K562 (cell line): ENCODE measurements around the gene COL9A3. TPM values are rescaled to one million over a fixed set of nuclear protein-coding genes. Genes with fewer than 3 reads are reported as not detected.

Experiments used
- CLOCK ChIP-seq: fragments of 250-450 bp; sonication (Bioruptor Pico); IDR thresholded peaks from 2 replicates; pipeline ENCODE4 v1.4.0; 2020; ENCODE audit warnings: mild to moderate bottlenecking, moderate library complexity, borderline replicate concordance
- EP300 ChIP-seq: IDR thresholded peaks from 2 replicates; pipeline ENCODE4 v1.6.1; 2012; ENCODE audit warnings: low read length, improper control_type of control experiment
- FOXJ3 ChIP-seq: sonication (generic); formaldehyde crosslinking; IDR thresholded peaks from 2 replicates; pipeline ENCODE4 v1.4.0; 2020; ENCODE audit warnings: mild to moderate bottlenecking, missing genetic modification reagents
- FOXK1 ChIP-seq: sonication (generic); formaldehyde crosslinking; IDR thresholded peaks from 2 replicates; pipeline ENCODE4 v1.8.0; 2022; ENCODE audit warnings: missing genetic modification reagents, mild to moderate bottlenecking, borderline replicate concordance
- HDAC8 ChIP-seq: fragments of 450-650 bp; IDR thresholded peaks from 2 replicates; pipeline ENCODE4 v1.6.1; 2016; ENCODE audit warnings: mild to moderate bottlenecking, missing genetic modification characterization, moderate library complexity, missing compliant biosample characterization
- HNRNPK ChIP-seq: fragments of 200-400 bp; formaldehyde crosslinking; IDR thresholded peaks from one replicate; pipeline ENCODE4 v1.6.1; 2018; ENCODE audit warnings: mild to moderate bottlenecking, low read depth, low read length; ENCODE audit not compliant: poor library complexity, severe bottlenecking
- KAT2B ChIP-seq: IDR thresholded peaks from one replicate; pipeline ENCODE4 v1.6.1; 2012; ENCODE audit warnings: low read depth, mild to moderate bottlenecking, control low read depth, inconsistent platforms, low read length, moderate library complexity
- LEF1 ChIP-seq: fragments of 450-650 bp; IDR thresholded peaks from 2 replicates; pipeline ENCODE4 v1.6.1; 2016; ENCODE audit warnings: mild to moderate bottlenecking
- MCM2 ChIP-seq: fragments of 450-650 bp; IDR thresholded peaks from 2 replicates; pipeline ENCODE4 v1.6.1; 2017; ENCODE audit warnings: low read depth, mild to moderate bottlenecking
- NCOA4 ChIP-seq: fragments of 450-650 bp; IDR thresholded peaks from 2 replicates; pipeline ENCODE4 v1.6.1; 2018; ENCODE audit warnings: mild to moderate bottlenecking; ENCODE audit not compliant: partially characterized antibody
- NFE2L1 ChIP-seq: fragments of 450-650 bp; IDR thresholded peaks from 2 replicates; pipeline ENCODE4 v1.6.1; 2016; ENCODE audit warnings: missing genetic modification characterization, low read depth, mild to moderate bottlenecking, missing compliant biosample characterization, moderate library complexity, borderline replicate concordance
- NONO ChIP-seq, 2 experiments: fragments of 200-400 bp in 1 of 2; fragments of 450-650 bp in 1 of 2; formaldehyde crosslinking in 1 of 2; IDR thresholded peaks; 2 replicates each; pipeline ENCODE4 v1.6.1; 2017; ENCODE audit warnings: low read depth in 2 of 2, mild to moderate bottlenecking in 2 of 2, moderate library complexity in 2 of 2, low read length in 1 of 2
- PML ChIP-seq: IDR thresholded peaks from 2 replicates; pipeline ENCODE4 v1.6.1; 2012; ENCODE audit warnings: low read length, inconsistent platforms
- PPARD ChIP-seq: fragments of 250-450 bp; sonication (Bioruptor Pico); IDR thresholded peaks from 2 replicates; pipeline ENCODE4 v1.8.0; 2022; ENCODE audit warnings: inconsistent platforms, mild to moderate bottlenecking, moderate library complexity
- PYGO2 ChIP-seq: fragments of 450-650 bp; IDR thresholded peaks from 2 replicates; pipeline ENCODE4 v1.6.1; 2016; ENCODE audit warnings: mild to moderate bottlenecking, missing genetic modification characterization, moderate library complexity, missing compliant biosample characterization
- RUNX1 ChIP-seq: sonication (generic); IDR thresholded peaks from 2 replicates; pipeline ENCODE4 v1.6.1; 2016; ENCODE audit warnings: antibody characterized with exemption, low read depth
- SIN3B ChIP-seq: fragments of 450-650 bp; IDR thresholded peaks from 2 replicates; pipeline ENCODE4 v1.6.1; 2017; ENCODE audit warnings: low read depth, mild to moderate bottlenecking, moderate library complexity
- SREBF2 ChIP-seq: sonication (generic); formaldehyde crosslinking; IDR thresholded peaks from 2 replicates; pipeline ENCODE4 v1.4.0; 2020; ENCODE audit warnings: mild to moderate bottlenecking, missing genetic modification reagents
- SRSF3 ChIP-seq: fragments of 200-400 bp; formaldehyde crosslinking; IDR thresholded peaks from 2 replicates; pipeline ENCODE4 v1.6.1; 2016; ENCODE audit warnings: mild to moderate bottlenecking, low read length, moderate library complexity; ENCODE audit not compliant: insufficient read depth
- STAT5B ChIP-seq: fragments of 250-450 bp; sonication (Bioruptor Pico); IDR thresholded peaks from 2 replicates; pipeline ENCODE4 v1.8.0; 2021; ENCODE audit warnings: mild to moderate bottlenecking, inconsistent platforms
- TAF1 ChIP-seq: IDR thresholded peaks from 2 replicates; pipeline ENCODE4 v1.6.1; 2011; ENCODE audit warnings: mild to moderate bottlenecking, low read length, moderate library complexity; ENCODE audit not compliant: insufficient read depth, control insufficient read depth, severe bottlenecking; ENCODE audit errors: extremely low read depth
- TAF7 ChIP-seq: fragments of 450-650 bp; IDR thresholded peaks from 2 replicates; pipeline ENCODE4 v1.6.1; 2016; ENCODE audit warnings: missing genetic modification characterization, missing compliant biosample characterization
- TBL1XR1 ChIP-seq, 2 experiments: IDR thresholded peaks; 2 replicates each; pipeline ENCODE4 v1.6.1; 2012; ENCODE audit warnings: improper control_type of control experiment in 2 of 2, low read length in 2 of 2, mild to moderate bottlenecking in 1 of 2
- TEAD4 ChIP-seq, 2 experiments: sonication (generic) in 1 of 2; formaldehyde crosslinking in 1 of 2; IDR thresholded peaks; 2 replicates each; pipeline versions ENCODE4 v1.6.1 to v1.8.0; 2012 to 2022; ENCODE audit warnings: borderline replicate concordance in 1 of 2, inconsistent platforms in 1 of 2, low read length in 1 of 2, mild to moderate bottlenecking in 1 of 2, missing genetic modification reagents in 1 of 2
- ZBED1 ChIP-seq: IDR thresholded peaks from 2 replicates; pipeline ENCODE4 v1.6.1; 2014
- ZBTB8A ChIP-seq: fragments of 450-650 bp; IDR thresholded peaks from 2 replicates; pipeline ENCODE4 v1.6.1; 2018; ENCODE audit warnings: mild to moderate bottlenecking, moderate library complexity; ENCODE audit not compliant: partially characterized antibody
- ZNF444 ChIP-seq: fragments of 250-450 bp; sonication (Bioruptor Pico); IDR thresholded peaks from 2 replicates; pipeline ENCODE4 v1.4.0; 2020; ENCODE audit warnings: mild to moderate bottlenecking, moderate library complexity
- ZNF830 ChIP-seq: fragments of 250-450 bp; sonication (Bioruptor Pico); IDR thresholded peaks from 2 replicates; pipeline ENCODE4 v1.5.0; 2021; ENCODE audit warnings: mild to moderate bottlenecking
- polyA plus RNA-seq, 8 experiments: library from polyadenylated mRNA; depleted of rRNA in 4 of 8; stranded (reverse) in 5 of 8; unstranded in 3 of 8; fragments of >200 nt; fragmentation: Nextera tagmentation in 2 of 8; fragmentation: Illumina TruSeq in 1 of 8; extraction: Ambion mirVana in 2 of 8; extraction: Trizol in 1 of 8; gene quantifications; 2 replicates each; pipeline versions ENCODE4 v1.2.1 to v1.2.3, GENCODE V29; 2011 to 2014; ENCODE audit warnings: inconsistent platforms in 1 of 8, missing spikeins in 1 of 8
- total RNA-seq, 7 experiments: library from RNA; depleted of rRNA in 6 of 7; stranded (reverse); fragments of >200 nt in 6 of 7; fragmentation: Illumina TruSeq in 2 of 7; extraction: Trizol in 2 of 7; gene quantifications; 2 replicates each; pipeline versions ENCODE4 v1.2.1 to v1.2.3, GENCODE V29; 2011 to 2021; ENCODE audit warnings: low replicate concordance in 1 of 7

COL9A3 gene
- total and polyA plus RNA-seq, 9 of the 15 experiments (the other 6 are each of a cell fraction or from before 2014, with no cell fraction given), result 0.14 to 3.6 (median 0.88) TPM; not detected in 1

GRCh38 chr20:62822788-62823651 lies 6.2 kb downstream of the COL9A3 start (continued):
- no peak for TF ChIP-seq NONO (IDR thresholded peaks at IDR 0.05; ENCODE audit: low read depth in 2 of 2, low read length in 1 of 2)
- no peak for TF ChIP-seq ZNF830
- no peak for TF ChIP-seq HNRNPK
- TF ChIP-seq FOXK1 (CRISPR knock-in tag), result no peak
- TF ChIP-seq HDAC8 (tag), result no peak
- TF ChIP-seq ZBTB8A, result no peak
- TF ChIP-seq CLOCK (CRISPR knock-in tag), result no peak
- no peak for TF ChIP-seq TAF7
- no peak for TF ChIP-seq SIN3B
- no peak for TF ChIP-seq FOXJ3 (CRISPR knock-in tag)
- TF ChIP-seq TAF1, result no peak
- TF ChIP-seq PML, result no peak
- TF ChIP-seq TBL1XR1 (IDR thresholded peaks at IDR 0.05; ENCODE audit: low read length in 2 of 2), result peak in 1 of 2 experiments; percentile 66; a peak in 1 of 4 replicates
- no peak for TF ChIP-seq SREBF2 (CRISPR knock-in tag)
- peak; percentile 61 for TF ChIP-seq EP300
- TF ChIP-seq MCM2, result no peak
- TF ChIP-seq STAT5B (CRISPR knock-in tag), result no peak
- TF ChIP-seq ZNF444, result peak; percentile 86
- no peak for TF ChIP-seq SRSF3
- TF ChIP-seq ZBED1, result no peak
- TF ChIP-seq LEF1, result peak; percentile 63; the same call in 1 of the 2 replicates
- no peak for TF ChIP-seq NFE2L1 (tag)
- no peak for TF ChIP-seq RUNX1
- no peak for TF ChIP-seq TEAD4 (IDR thresholded peaks at IDR 0.05; ENCODE audit: low read length)
- no peak for TF ChIP-seq TEAD4 (CRISPR knock-in tag; IDR thresholded peaks at IDR 0.05; ENCODE audit: borderline replicate concordance)
- TF ChIP-seq NCOA4, result no peak
- TF ChIP-seq PYGO2 (tag), result no peak
- no peak for TF ChIP-seq KAT2B
- no peak for TF ChIP-seq PPARD
